Measurements from ENCODE around the gene CNN2. TPM values are rescaled to one million over a fixed set of nuclear protein-coding genes. Genes with fewer than 3 reads are reported as not detected.

Gene CNN2
- total RNA-seq, 2 donors from 2014 or later: 82.9 to 101 TPM

DNA sequence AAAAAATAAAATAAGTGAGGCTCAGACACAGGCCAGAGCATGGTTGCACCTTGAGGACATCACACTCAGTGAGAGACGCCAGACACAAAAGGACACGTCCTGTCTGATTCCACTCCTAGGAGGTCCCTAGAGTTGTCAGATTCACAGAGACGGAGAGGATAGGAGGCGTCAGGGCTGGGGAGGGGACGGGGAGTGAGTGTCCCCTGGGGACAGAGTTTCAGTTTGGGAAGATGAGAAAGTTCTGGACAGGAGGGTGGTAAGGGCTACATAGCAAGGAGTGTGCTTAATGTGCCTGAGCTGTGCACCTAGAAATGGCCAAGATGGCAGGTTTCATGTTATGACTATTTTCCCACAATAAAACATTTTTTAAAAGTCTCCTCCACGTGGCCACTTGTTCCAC, 28.3 kb upstream of the CNN2 start:
- WGBS: 27% methylated on average over 6 of the region's 6 CpGs
- H3K27me3 ChIP-seq (replicated peaks; ENCODE audit: insufficient read depth): peaks cover 13% of the 10 kb centered on the region
- H3K27ac ChIP-seq: no peak overlapping the region
- TF ChIP-seq, protein P1, sequence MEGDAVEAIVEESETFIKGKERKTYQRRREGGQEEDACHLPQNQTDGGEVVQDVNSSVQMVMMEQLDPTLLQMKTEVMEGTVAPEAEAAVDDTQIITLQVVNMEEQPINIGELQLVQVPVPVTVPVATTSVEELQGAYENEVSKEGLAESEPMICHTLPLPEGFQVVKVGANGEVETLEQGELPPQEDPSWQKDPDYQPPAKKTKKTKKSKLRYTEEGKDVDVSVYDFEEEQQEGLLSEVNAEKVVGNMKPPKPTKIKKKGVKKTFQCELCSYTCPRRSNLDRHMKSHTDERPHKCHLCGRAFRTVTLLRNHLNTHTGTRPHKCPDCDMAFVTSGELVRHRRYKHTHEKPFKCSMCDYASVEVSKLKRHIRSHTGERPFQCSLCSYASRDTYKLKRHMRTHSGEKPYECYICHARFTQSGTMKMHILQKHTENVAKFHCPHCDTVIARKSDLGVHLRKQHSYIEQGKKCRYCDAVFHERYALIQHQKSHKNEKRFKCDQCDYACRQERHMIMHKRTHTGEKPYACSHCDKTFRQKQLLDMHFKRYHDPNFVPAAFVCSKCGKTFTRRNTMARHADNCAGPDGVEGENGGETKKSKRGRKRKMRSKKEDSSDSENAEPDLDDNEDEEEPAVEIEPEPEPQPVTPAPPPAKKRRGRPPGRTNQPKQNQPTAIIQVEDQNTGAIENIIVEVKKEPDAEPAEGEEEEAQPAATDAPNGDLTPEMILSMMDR (IDR thresholded peaks at IDR 0.05): no peak
- TF ChIP-seq POLR2AphosphoS5 (IDR thresholded peaks at IDR 0.05): no peak
- TF ChIP-seq POLR2A (IDR thresholded peaks at IDR 0.05): no peak
- no peak for DNase-seq (ENCODE audit: low spot score)
- no peak overlapping the region for H3K4me3 ChIP-seq
- H3K9me3 ChIP-seq: no peaks in the 10 kb centered on the region
- H3K4me1 ChIP-seq (replicated peaks): peaks cover 6% of the 10 kb centered on the region
- no peaks in the 10 kb centered on the region for H3K36me3 ChIP-seq
- intact Hi-C loops (cut with DNase I): no loop called here

- no peaks in the 10 kb centered on the region for H3K36me3 ChIP-seq
- no peak for TF ChIP-seq POLR2A (IDR thresholded peaks at IDR 0.05)
- TF ChIP-seq, protein P1 (IDR thresholded peaks at IDR 0.05): no peak
- no peak for TF ChIP-seq POLR2AphosphoS5 (IDR thresholded peaks at IDR 0.05)
- no peak overlapping the region for H3K27ac ChIP-seq
- no peaks in the 10 kb centered on the region for H3K9me3 ChIP-seq
- H3K4me1 ChIP-seq (replicated peaks): peaks cover 6% of the 10 kb centered on the region
- 68% methylated on average over 3 of the region's 3 CpGs for WGBS
- DNase-seq (ENCODE audit: low spot score): no peak
- intact Hi-C loops (cut with DNase I): no loop called here
- peaks cover 13% of the 10 kb centered on the region for H3K27me3 ChIP-seq (replicated peaks; ENCODE audit: insufficient read depth)
- H3K4me3 ChIP-seq: no peak overlapping the region
Observed at GRCh38 chr19:999379-999719, 27.1 kb upstream of the CNN2 start.

- TF ChIP-seq, protein P1 (IDR thresholded peaks at IDR 0.05): peak in 3 of 4 experiments; percentile 30 to 54 (median 49)
- TF ChIP-seq POLR2A (IDR thresholded peaks at IDR 0.05): no peak
- no peak within 1 kb of the TSS for H3K27ac ChIP-seq
- H3K4me3 ChIP-seq: no peak within 1 kb of the TSS
- intact Hi-C loops (cut with DNase I): no loop called here
- peaks cover 6% of the 10 kb centered on the region for H3K4me1 ChIP-seq (replicated peaks)
- no peaks in the 10 kb centered on the region for H3K9me3 ChIP-seq
- H3K27me3 ChIP-seq (replicated peaks; ENCODE audit: insufficient read depth): peaks cover 13% of the 10 kb centered on the region
- no peaks in the 10 kb centered on the region for H3K36me3 ChIP-seq
- peak; percentile 38 for DNase-seq (ENCODE audit: low spot score)
- WGBS: 1% methylated on average over 25 of the region's 43 CpGs
Observed at GRCh38 chr19:1000095-1000494, 26.3 kb upstream of the CNN2 start, which contains the start of gene GRIN3B. Gene GRIN3B (plus strand): TSS chr19:1000419. CDS start chr19:1000438, 19 bp downstream.

DNA sequence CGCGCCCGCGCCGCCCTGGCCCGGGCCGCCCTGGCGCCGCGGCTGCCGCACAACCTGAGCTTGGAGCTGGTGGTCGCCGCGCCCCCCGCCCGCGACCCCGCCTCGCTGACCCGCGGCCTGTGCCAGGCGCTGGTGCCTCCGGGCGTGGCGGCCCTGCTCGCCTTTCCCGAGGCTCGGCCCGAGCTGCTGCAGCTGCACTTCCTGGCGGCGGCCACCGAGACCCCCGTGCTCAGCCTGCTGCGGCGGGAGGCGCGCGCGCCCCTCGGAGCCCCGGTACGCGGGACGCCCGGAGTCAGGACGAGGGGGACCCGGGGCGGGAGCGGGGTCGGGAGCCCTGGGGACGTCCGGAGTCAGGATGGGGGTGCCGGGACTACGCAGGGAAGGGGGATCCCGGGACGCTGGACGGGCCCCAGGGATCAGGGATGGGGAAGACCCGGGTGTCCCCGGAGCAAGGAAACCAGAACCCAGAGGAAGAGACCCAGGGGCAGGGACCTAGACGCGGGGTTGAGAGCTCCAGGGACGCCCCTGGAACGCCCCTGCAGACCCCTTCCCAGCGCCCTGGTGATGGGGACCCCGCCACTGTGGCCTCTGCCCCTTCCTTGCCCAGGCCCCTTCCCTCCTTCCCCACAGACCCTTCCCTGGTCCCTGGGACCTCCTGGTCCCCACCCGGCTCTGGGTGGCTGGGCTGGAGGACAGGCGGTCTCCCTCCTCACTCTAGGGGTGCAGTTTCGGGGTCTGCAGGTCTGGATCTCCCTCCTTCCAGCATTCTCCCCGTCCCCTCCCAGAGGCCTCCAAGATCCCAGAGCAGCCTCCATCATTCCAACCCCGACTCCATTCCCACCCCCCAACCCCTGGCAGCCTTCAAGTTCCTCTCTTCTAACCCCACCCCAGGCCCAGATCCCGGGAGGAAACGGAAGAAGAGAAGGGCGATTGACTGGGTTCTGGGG, 25.5 kb upstream of the CNN2 start:
- DNase-seq (ENCODE audit: low spot score): no peak
- peaks cover 13% of the 10 kb centered on the region for H3K27me3 ChIP-seq (replicated peaks; ENCODE audit: insufficient read depth)
- intact Hi-C loops (cut with DNase I): loop anchor here (1.0 kb wide), 1 partner anchor 80 kb away; no protein-coding TSS in a partner anchor
- no peak for TF ChIP-seq POLR2A (IDR thresholded peaks at IDR 0.05)
- TF ChIP-seq POLR2AphosphoS5 (IDR thresholded peaks at IDR 0.05): no peak
- TF ChIP-seq, protein P1 (IDR thresholded peaks at IDR 0.05): no peak
- 5% methylated on average over 60 of the region's 73 CpGs for WGBS
- H3K36me3 ChIP-seq: no peaks in the 10 kb centered on the region
- H3K27ac ChIP-seq: no peak overlapping the region
- H3K4me1 ChIP-seq (replicated peaks): peaks cover 6% of the 10 kb centered on the region
- no peaks in the 10 kb centered on the region for H3K9me3 ChIP-seq
- H3K4me3 ChIP-seq: no peak overlapping the region
